Epidermal melanocyte (primary cell): ENCODE measurements around the gene CREB3L2.

Source experiments
- DNase-seq: peaks from one replicate; pipeline ENCODE4 v3.0.0; 2011; ENCODE audit warnings: low spot score; ENCODE audit not compliant: insufficient read length

CREB3L2 gene

GRCh38 chr7:137877027-137877675 is 124.7 kb downstream of the CREB3L2 start:
- no peak for DNase-seq

GRCh38 chr7:137875746-137876145 is 126.1 kb downstream of the CREB3L2 start:
- no peak for DNase-seq

GRCh38 chr7:137873979-137874777 is 127.7 kb downstream of the CREB3L2 start:
- no peak for DNase-seq

- no peak for DNase-seq
Observed at GRCh38 chr7:137873524-137873923, 128.4 kb downstream of the CREB3L2 start.

GRCh38 chr7:137871170-137871915 is 130.5 kb downstream of the CREB3L2 start:
- no peak for DNase-seq

GRCh38 chr7:137870684-137871083 is 131.2 kb downstream of the CREB3L2 start:
- DNase-seq, result no peak

GRCh38 chr7:137870078-137870477 is 131.8 kb downstream of the CREB3L2 start:
- no peak for DNase-seq

GRCh38 chr7:137869260-137869659 is 132.6 kb downstream of the CREB3L2 start:
- no peak for DNase-seq

GRCh38 chr7:137867289-137867688 is 134.6 kb downstream of the CREB3L2 start:
- no peak for DNase-seq

GRCh38 chr7:137865764-137866163 is 136.1 kb downstream of the CREB3L2 start:
- DNase-seq, result no peak

- no peak for DNase-seq
Observed at GRCh38 chr7:137862964-137863363, 138.9 kb downstream of the CREB3L2 start.

GRCh38 chr7:137862358-137862757 is 139.5 kb downstream of the CREB3L2 start:
- no peak for DNase-seq

GRCh38 chr7:137860542-137860941 is 141.3 kb downstream of the CREB3L2 start:
- no peak for DNase-seq

- no peak for DNase-seq
Observed at GRCh38 chr7:137853053-137853452, 148.8 kb downstream of the CREB3L2 start.

GRCh38 chr7:137852108-137852507 is 149.8 kb downstream of the CREB3L2 start:
- DNase-seq, result no peak

- DNase-seq, result no peak
Observed at GRCh38 chr7:137850972-137851945, 150.6 kb downstream of the CREB3L2 start.

- DNase-seq, result no peak
Observed at GRCh38 chr7:137850571-137850970, 151.3 kb downstream of the CREB3L2 start.

GRCh38 chr7:137848095-137848494 is 153.8 kb downstream of the CREB3L2 start:
- DNase-seq, result no peak

GRCh38 chr7:137847568-137848050 is 154.3 kb downstream of the CREB3L2 start:
- no peak for DNase-seq

- no peak for DNase-seq
Observed at GRCh38 chr7:137846827-137847567, 154.9 kb downstream of the CREB3L2 start, which contains the start of gene DGKI. TSS of gene DGKI (minus strand) at chr7:137846974.
